ENCODE data around the gene MATN1.

The MATN1 gene

DNA sequence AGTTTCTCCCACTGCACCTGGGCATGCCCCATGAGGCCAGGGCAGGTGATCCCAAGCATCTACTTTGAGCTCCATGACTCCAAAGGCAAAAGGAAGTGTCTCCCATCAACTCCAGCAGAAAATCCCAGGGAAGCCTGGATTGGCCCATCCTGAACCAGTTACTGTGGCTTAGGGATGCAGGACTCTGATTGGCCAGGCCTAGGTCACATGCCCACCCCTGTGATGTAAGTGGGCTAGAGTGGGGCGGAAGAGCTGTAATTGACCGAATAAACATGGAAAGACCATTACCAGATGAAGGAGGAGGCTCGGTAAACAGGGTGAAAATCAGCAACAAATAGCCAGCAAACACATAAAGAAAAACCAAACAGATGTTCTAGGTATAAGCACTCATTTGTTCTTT lies 45.2 kb downstream of the MATN1 start:
- no peak for DNase-seq

DNA sequence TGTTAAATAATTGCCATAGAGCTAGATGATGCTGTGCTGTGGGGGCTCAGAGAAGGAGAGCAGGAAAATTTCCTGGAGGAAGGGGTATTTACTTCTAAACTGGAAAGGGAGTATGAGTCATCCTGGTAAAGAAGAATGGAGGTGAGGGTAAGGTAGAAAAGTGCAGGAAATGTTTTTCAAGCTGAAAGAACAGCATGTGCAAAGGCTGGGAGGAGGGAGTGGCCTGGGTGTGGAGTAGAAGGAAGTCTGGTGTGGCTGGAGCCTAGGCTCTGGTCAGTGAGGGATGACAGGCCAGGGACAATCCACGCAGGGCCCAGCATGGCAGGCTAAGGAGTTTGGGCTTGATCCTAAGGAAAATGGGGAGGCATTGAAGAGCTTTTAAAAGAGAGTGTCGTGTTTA lies 45.9 kb downstream of the MATN1 start:
- no peak for DNase-seq

DNA sequence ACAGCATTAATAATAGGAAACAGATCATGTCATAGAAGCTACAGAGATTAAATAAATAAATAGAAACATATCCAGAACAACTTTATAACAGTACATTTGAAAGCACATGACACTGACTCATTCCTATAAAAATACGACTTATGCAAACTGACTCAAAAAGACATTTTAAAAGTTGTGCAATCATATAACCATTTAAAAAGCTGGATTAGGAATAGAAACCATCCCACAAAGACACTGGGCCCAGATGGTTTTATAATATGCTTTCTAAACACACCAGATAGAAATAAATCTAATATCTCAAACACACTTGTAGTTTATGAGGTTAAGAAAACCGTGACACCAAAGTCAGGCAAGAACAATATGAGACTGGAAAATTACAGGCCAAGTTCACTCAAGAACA lies 47.6 kb downstream of the MATN1 start:
- DNase-seq: no peak

DNA sequence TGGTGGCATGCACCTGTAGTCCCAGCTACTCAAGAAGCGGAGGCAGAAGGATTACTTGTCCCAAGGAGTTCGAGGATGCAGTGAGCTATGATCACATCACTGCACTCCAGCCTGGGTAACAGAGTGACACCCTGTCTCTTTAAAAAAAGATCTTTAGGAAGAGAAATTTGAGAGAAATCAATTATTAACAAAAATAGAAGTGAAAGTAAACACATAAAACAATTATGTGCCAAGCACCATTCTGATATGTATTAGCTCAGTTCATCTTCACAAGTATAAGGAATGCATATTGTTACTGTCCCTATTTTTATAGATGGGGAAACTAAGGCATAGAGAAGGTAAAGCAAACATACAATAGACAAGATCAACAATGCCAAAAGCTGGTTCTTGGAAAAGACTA lies 48.1 kb downstream of the MATN1 start:
- no peak for DNase-seq

DNA sequence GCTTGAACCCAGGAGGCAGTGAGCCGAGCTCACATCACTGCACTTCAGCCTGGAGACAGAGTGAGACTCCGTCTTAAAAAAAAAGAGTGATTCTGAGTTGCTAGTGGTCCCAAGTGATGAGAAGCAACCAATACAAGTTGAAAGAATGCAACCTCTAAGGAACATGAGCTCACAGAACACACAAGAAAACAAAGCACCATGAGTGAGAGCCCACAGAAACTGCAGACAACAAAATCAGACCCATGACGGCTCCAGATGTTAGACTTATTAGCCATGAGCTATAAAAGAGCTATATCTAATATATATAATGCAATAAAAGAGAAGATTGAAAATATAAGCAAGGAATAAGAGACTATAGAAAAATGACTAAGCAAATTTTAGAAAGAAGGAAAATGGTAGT lies 50.0 kb downstream of the MATN1 start:
- DNase-seq: no peak

DNA sequence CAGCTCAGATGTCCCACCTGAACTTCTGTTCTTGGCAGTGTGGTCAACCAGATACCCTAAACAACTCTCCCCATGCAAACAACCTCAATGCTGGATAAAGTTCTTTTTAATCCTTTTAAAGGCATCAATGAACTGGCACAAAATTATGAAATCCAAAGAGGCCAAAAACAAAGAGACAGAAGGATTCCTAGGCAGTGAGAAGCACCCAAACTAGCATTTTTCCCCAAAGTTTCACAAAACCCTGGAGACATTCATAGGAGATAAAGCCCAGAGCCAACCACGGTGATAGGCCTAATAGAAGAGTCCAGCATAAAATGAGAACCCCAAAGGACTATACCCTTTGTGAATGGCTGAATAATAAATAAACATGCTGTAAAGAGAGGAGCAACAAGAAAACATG lies 50.7 kb downstream of the MATN1 start:
- no peak for DNase-seq

DNA sequence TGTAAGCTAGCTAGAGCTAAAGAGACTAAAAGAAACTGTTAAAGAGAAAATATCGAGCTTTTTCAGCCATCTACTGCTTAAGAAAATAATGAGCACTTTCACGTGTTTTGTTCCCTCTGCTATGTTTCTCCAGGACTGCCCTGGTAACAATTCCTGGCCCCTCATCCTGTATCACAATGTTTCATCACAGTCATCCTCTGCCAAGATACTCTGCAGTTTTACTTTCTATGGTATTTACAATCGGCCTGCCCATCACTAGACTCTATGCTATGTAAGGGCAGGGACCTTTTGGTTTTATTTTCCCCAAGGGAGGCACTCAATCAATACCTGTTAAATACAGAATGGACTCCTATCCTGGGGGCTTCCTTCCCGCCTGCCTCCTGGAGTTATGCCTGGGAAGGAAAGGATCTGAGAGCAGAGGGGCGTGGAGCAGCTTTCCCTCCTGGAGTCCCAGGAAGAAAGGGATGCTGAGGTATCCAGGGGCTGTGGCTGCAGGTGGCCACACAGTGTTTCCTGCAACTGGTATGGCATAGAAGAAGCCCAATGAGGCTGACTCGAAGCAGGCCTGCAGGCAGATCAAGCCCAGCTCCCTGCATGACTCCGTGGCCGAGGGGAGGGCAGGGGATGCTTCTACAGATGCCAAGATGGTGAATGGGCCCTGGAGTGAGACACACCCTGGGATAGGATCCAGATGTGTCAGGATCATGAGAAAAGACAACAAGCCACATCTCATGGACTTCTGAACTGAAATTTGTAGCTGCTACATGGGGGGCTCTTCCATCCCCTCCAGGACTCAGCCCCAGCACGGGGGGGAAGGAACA lies 52.9 kb downstream of the MATN1 start:
- DNase-seq: no peak

DNA sequence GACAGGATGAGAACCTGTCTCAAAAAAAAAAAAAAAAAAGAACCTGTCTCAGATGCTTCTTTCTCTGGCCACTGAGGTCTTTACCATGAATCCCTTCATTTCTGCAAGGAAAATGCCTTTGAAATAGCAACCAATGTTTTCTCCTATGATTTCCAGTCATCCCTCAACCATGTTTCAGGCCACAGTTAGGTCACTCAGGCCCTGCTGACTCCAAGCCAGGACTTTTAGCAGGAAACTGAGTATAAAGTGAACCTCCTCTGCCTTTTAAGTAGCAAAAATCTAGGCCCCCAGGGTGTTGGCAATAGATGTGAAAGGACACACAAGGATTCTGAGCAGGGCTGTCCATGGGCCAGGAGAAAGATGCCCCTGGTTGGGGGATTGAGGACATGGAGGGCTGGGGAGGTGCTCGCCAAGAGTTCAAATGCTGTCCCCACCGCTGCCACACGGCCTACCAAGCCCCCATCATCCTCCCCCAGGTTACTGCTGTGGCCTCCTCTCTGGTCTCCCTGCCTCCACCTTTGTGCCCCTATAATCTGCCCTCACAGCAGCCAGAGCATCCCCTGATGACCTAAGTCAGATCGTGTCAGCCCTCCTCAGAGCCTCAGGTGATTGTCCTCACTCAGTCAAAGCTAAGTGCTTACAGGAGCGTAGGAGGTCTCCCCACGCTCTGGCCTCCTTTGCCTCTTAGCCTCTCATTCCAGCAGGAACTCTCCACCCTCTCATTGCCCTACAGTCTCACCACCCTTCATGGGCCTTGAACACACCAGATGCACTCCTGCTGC lies 54.6 kb downstream of the MATN1 start:
- no peak for DNase-seq

DNA sequence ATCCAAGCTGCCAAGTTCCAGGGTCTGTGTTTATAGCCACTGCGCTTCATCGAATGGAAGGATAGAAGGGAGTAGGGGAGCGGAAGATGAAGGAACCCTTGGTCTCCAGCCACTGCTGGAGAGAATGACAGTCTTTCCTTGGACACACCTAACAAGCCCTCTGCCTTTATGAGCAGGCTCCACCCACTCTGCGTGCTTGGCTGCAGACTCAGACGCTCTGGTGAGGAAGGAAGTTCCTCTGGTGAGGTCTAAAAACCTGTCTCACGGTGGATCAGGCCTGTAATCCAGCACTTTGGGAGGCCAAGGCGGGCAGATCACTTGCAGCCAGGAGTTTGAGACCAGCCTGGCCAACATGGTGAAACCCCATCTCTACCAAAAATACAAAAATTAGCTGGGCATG lies 55.4 kb downstream of the MATN1 start:
- DNase-seq: no peak

DNA sequence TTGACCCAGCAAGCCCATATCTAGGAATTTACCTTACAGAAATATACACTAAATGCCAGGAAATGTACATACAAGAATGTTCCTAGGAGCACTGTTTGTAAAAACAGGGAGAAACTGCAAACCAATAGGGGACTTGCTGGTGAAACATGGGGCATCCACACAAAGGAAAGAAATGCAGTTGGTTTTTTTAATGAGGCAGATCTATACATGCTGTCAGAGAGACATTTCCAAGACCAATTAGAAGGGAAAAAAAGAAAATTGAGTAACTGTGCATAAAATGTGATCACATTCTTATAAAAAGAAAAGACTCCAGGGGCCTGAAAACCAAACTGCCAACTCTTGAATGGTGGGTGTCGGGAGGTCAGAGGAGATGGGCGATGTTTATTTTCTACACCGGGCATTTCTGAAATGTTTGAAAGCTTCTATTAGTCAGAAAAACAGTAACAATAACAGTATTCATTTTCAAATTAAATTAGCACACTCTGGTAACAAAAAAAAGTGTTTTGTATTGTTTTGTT lies 56.6 kb downstream of the MATN1 start:
- no peak for DNase-seq

DNA sequence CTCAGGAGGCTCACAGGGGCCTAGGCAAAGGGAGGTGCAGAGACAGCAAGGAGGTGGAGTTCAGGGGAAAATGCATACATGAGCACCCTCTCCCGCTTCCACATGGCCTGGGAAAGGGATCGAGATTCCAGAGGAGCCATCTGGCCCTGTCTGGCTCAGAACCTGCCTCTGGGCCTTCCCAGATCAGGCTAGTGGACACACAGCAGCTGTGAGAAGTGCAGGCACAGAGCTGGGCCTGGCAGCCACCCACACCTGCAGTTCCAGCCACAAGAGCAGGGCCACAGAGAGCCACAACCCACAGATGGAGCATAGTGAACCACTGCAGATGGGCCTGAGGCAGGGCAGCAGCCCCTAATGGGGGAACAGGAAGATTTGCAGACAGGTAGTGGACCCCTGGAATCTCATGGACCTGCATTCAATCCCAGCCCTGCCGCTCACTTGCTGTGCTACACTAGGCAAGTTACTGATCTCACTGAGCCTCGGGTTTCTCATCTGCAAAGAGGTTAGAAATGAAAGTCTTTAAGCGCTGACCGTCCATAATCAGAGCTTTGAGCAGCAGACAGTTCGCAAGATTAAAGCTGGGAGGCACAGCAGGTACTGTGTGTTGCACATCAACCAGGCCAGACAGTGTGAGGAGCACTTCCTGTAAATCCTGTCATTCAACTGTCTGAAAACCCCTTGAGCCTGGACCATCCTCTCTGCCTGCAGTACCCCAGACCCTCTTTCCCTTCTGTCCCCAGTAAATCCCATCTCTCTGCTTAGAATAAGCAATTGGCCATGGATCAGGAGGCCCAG lies 58.0 kb downstream of the MATN1 start:
- DNase-seq: no peak

DNA sequence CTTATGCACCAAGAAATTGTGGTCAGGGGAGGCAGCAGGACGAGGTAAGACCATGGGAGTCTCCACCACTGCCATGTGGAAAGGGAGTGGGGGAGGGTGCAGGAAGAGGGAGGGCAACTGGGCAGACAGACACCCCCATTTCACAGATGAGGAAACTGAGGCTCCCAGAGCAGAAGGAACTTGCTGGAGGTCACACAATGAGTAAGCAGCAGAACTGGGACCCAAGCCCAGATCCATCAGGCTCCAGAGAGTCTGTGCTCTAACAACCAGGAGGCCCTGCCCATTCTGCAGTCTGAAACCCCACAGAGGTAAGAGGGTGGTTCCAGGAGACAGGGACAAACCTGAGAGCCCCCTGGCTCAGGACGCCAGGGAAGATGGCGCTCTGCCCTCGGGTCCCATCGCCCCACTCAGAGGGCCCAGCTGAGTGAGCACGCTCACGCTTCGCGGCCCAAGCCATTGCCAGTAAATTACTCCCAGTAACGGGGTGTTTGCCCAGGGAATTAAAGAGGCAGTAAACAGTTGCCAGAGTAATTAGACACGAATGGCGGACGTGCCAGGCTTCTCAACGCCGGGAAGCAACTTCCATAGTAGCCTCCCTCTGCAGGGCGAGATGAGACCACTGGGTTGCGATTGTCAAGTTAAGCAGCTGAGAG lies 59.2 kb downstream of the MATN1 start:
- DNase-seq: no peak

DNA sequence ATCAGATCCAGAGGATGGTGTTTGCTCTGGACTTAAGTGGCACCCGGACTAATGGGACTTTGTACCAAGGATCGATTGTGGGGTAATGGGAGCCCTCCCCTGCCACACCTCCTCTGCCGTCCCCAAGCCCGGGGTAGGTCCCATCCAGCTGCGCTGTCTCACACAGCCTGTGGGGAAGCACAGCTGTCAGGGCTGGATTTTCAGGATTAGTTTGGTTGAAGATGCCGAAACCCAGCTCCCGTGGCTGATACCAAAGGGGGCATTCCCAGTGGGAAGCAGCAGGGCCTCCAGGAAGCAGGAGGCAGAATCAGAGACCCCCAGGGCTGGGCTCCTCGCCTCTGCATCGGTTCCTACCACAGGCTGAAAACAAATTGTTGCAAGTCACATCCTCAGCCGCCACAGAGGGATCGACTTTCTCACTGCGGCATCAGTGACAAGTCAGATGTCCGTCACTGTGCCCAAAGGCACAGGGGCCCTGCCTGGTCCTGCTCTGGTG lies 59.7 kb downstream of the MATN1 start:
- no peak for DNase-seq

DNA sequence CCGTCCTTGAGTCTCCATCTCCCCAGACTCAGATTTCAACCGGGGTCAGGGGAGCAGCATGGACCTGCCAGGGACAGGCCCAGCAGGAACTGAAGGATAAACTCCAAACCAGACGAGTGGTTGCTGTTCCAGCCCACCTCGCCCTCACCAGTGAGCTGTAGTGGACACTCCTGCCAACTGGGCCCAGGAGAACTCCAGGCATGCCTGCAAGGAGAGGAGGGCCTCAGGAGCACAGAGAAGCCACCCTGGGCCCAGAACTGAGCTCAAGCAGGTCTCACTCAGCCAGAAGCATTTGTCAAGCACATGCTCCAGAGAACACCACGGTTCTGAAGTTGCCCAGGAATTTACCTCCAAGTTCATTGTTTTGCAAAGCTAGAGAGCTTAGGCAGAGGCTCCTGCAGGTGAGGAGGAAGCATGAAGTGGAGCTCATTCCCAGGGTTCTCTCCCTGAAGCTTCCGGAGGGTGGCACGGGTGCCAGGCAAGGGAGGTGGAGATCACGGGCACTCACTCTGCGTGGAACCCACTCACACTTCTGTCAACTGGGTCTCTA lies 61.0 kb downstream of the MATN1 start:
- DNase-seq: no peak

DNA sequence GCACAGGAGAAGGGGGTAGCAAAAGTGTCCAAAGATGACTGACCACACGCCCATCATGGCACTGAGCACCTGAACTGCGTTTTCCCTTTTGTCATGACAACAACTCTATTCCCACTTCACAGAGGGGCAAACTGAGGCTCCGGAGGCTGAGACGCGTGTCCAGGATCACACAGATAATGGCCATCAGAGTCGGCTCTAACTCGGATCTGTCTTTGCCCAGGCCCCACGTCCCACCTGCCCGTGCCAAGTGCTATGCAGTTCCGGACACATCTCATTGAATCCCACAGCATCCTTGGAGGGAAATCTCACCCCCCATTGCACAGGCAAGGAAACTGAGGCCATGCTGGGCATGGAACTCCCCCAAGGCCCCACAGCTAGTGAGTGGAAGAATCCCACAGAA lies 62.1 kb downstream of the MATN1 start:
- DNase-seq: no peak

Data from NK-92 treated with Interleukin-12 subunit alpha and Interleukin-12 subunit beta, amount 100 ng/mL, for 24 hours (cell line).